Activated CD4-positive, alpha-beta memory T cell treated with anti-CD3 and anti-CD28 coated beads, Interleukin-2, amount 10 ng/mL, durations not matched to agents 7 days and 5 days (primary cell): ENCODE measurements around the gene SBNO2. TPM values are rescaled to one million over a fixed set of nuclear protein-coding genes. Genes with fewer than 3 reads are reported as not detected.
"Not testable (repeated sequence)": the region's sequence is repeated elsewhere in the genome, so short reads cannot be mapped to it uniquely, and the experiment has no call there.

Source experiments
- CTCF ChIA-PET: fragments of 350-600 bp; sonication (Branson Sonifier 250); formaldehyde crosslinking; loops from one replicate; lab custom pipeline; 2021; ENCODE audit warnings: antibody characterized with exemption, inconsistent platforms; lab: Charles Lee
- POLR2A ChIA-PET: fragments of 350-600 bp; sonication (Branson Sonifier 250); formaldehyde crosslinking; loops from one replicate; lab custom pipeline; 2021; ENCODE audit warnings: antibody characterized with exemption; lab: Charles Lee
- DNase-seq: peaks from one replicate; pipeline ENCODE4 v3.0.0-alpha.2; 2020
- H3K27ac Mint-ChIP-seq: one replicate; pipeline ENCODE4 v1.8.0; 2021; ENCODE audit warnings: mild to moderate bottlenecking, mixed read lengths
- H3K27me3 Mint-ChIP-seq: one replicate; pipeline ENCODE4 v1.8.0; 2021; ENCODE audit warnings: mixed read lengths
- H3K36me3 Mint-ChIP-seq: one replicate; pipeline ENCODE4 v1.8.0; 2021; ENCODE audit warnings: low read depth, mixed read lengths
- H3K4me1 Mint-ChIP-seq: one replicate; pipeline ENCODE4 v1.8.0; 2021; ENCODE audit warnings: mixed read lengths
- H3K4me3 Mint-ChIP-seq: one replicate; pipeline ENCODE4 v1.8.0; 2021; ENCODE audit warnings: mild to moderate bottlenecking, mixed read lengths
- H3K9me3 Mint-ChIP-seq: one replicate; pipeline ENCODE4 v1.8.0; 2021; ENCODE audit warnings: mixed read lengths
- total RNA-seq, 2 experiments: library from RNA; stranded (reverse); gene quantifications; one replicate each; pipeline ENCODE4 v1.2.3, GENCODE V29; 2021

Gene SBNO2
- total RNA-seq, 2 experiments from 2014 or later: 94.4 to 98.2 TPM

- peaks cover 16% of the 10 kb centered on the region for H3K4me1 Mint-ChIP-seq
- not testable (repeated sequence) for H3K27ac Mint-ChIP-seq, H3K27me3 Mint-ChIP-seq, H3K9me3 Mint-ChIP-seq, H3K4me3 Mint-ChIP-seq, DNase-seq, H3K36me3 Mint-ChIP-seq
- POLR2A ChIA-PET: interaction anchor here (2.8 kb wide), 1 partner anchor 69 kb away, joined by 10 read pairs; the partner anchor contains the start of gene CIRBP
- CTCF ChIA-PET: interaction anchor here (0.8 to 1.4 kb wide), 3 partner anchors 66 to 278 kb away, joined by 3 read pairs; no protein-coding TSS in a partner anchor
Observed at GRCh38 chr19:1200614-1201013, 26.5 kb upstream of the SBNO2 start.

GRCh38 chr19:1199531-1199930 is 25.5 kb upstream of the SBNO2 start:
- Mint-ChIP-seq H3K27ac (no peak overlapping the region), H3K9me3 (no peaks in the 10 kb centered on the region), H3K4me1 (peaks cover 14% of the 10 kb centered on the region), H3K36me3 (no peaks in the 10 kb centered on the region), H3K27me3 (no peaks in the 10 kb centered on the region), H3K4me3 (no peak overlapping the region)
- ChIA-PET POLR2A (interaction anchor here (2.8 kb wide), 1 partner anchor 70 kb away, joined by 10 read pairs; the partner anchor contains the start of gene CIRBP), CTCF (interaction anchor here (0.6 to 1.2 kb wide), 2 partner anchors 12 to 86 kb away, joined by 3 read pairs; no protein-coding TSS in a partner anchor)
- no peak for DNase-seq

- H3K4me3 Mint-ChIP-seq: no peak overlapping the region
- peaks cover 35% of the 10 kb centered on the region for H3K4me1 Mint-ChIP-seq
- no peaks in the 10 kb centered on the region for H3K9me3 Mint-ChIP-seq
- CTCF ChIA-PET: no interaction called here
- peak overlapping the region; percentile 34 for H3K27ac Mint-ChIP-seq
- H3K27me3 Mint-ChIP-seq: no peaks in the 10 kb centered on the region
- POLR2A ChIA-PET: no interaction called here
- DNase-seq: peak; percentile 54
- H3K36me3 Mint-ChIP-seq: no peaks in the 10 kb centered on the region
Observed at GRCh38 chr19:1189419-1189818, 15.4 kb upstream of the SBNO2 start.

- POLR2A ChIA-PET: no interaction called here
- CTCF ChIA-PET: no interaction called here
- H3K9me3 Mint-ChIP-seq: no peaks in the 10 kb centered on the region
- no peak overlapping the region for H3K27ac Mint-ChIP-seq
- H3K4me1 Mint-ChIP-seq: peaks cover 20% of the 10 kb centered on the region
- peaks cover 5% of the 10 kb centered on the region for H3K27me3 Mint-ChIP-seq
- H3K4me3 Mint-ChIP-seq: no peak overlapping the region
- H3K36me3 Mint-ChIP-seq: no peaks in the 10 kb centered on the region
- no peak for DNase-seq
Observed at GRCh38 chr19:1183543-1184172, 9.6 kb upstream of the SBNO2 start.

- no peak overlapping the region for H3K27ac Mint-ChIP-seq
Observed at GRCh38 chr19:1182727-1183126, 8.7 kb upstream of the SBNO2 start.

DNA sequence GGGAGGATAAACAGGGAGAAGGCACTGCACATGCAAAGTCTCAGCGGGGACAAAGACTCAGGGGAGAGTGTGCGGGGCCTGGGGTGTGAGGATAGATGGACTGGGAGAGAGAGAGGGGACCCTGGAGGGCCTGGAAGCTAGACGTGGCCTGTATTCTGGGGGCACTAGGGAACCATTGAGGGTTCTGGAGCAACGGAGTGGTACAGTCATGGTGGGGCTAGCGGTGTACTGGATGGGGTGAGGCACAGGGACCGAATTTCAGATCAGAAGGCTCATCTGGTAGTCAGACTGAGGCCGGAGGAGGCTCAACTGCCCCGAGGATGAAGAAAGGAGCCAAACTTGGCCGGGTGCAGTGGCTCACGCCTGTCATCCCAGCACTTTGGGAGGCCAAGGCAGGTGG is 8.0 kb upstream of the SBNO2 start:
- Mint-ChIP-seq H3K4me3 (no peak overlapping the region), H3K36me3 (no peaks in the 10 kb centered on the region), H3K27ac (no peak overlapping the region), H3K4me1 (peaks cover 27% of the 10 kb centered on the region), H3K9me3 (no peaks in the 10 kb centered on the region), H3K27me3 (peaks cover 5% of the 10 kb centered on the region)
- POLR2A ChIA-PET: no interaction called here
- DNase-seq: no peak
- CTCF ChIA-PET: no interaction called here

More at GRCh38 chr19:1182727-1183126, 8.7 kb upstream of the SBNO2 start:
- peaks cover 21% of the 10 kb centered on the region for H3K4me1 Mint-ChIP-seq
- H3K4me3 Mint-ChIP-seq: no peak overlapping the region
- no peak for DNase-seq
- ChIA-PET POLR2A (no interaction called here), CTCF (interaction anchor here (0.6 kb wide), 1 partner anchor 100 kb away, joined by 3 read pairs; no protein-coding TSS in a partner anchor)
- no peaks in the 10 kb centered on the region for H3K9me3 Mint-ChIP-seq
- peaks cover 5% of the 10 kb centered on the region for H3K27me3 Mint-ChIP-seq
- no peaks in the 10 kb centered on the region for H3K36me3 Mint-ChIP-seq

DNA sequence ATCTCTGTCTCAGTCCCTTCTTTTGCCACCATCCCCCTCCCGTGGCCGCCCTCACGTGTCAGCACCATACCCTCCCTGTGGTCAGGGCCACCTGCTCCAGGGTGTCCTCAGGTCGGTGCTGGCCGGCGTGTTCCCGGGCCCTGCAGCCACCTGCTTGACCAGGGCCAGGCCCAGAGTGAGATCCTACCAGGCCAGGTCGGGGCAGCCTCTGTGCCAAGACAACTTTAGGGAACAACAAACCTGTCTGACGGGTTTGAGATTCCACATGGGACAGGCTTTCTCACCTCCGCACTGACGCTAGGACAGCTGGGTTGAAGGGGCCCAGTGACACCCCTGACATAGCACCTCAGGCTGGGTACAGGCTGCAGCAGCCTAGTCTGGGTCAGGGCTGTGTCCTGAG is 7.5 kb upstream of the SBNO2 start:
- CTCF ChIA-PET: no interaction called here
- Mint-ChIP-seq H3K27me3 (peaks cover 5% of the 10 kb centered on the region), H3K4me3 (no peak overlapping the region), H3K36me3 (no peaks in the 10 kb centered on the region), H3K9me3 (no peaks in the 10 kb centered on the region), H3K4me1 (peaks cover 27% of the 10 kb centered on the region), H3K27ac (no peak overlapping the region)
- POLR2A ChIA-PET: no interaction called here
- DNase-seq: no peak

GRCh38 chr19:1177322-1178114 is 3.5 kb upstream of the SBNO2 start:
- Mint-ChIP-seq H3K4me1 (peaks cover 28% of the 10 kb centered on the region), H3K27ac (no peak overlapping the region), H3K27me3 (peaks cover 5% of the 10 kb centered on the region), H3K36me3 (peaks cover 3% of the 10 kb centered on the region), H3K9me3 (no peaks in the 10 kb centered on the region), H3K4me3 (no peak overlapping the region)
- POLR2A ChIA-PET: no interaction called here
- CTCF ChIA-PET: interaction anchor here (1.3 kb wide), 1 partner anchor 44 kb away, joined by 3 read pairs; no protein-coding TSS in a partner anchor
- no peak for DNase-seq

DNA sequence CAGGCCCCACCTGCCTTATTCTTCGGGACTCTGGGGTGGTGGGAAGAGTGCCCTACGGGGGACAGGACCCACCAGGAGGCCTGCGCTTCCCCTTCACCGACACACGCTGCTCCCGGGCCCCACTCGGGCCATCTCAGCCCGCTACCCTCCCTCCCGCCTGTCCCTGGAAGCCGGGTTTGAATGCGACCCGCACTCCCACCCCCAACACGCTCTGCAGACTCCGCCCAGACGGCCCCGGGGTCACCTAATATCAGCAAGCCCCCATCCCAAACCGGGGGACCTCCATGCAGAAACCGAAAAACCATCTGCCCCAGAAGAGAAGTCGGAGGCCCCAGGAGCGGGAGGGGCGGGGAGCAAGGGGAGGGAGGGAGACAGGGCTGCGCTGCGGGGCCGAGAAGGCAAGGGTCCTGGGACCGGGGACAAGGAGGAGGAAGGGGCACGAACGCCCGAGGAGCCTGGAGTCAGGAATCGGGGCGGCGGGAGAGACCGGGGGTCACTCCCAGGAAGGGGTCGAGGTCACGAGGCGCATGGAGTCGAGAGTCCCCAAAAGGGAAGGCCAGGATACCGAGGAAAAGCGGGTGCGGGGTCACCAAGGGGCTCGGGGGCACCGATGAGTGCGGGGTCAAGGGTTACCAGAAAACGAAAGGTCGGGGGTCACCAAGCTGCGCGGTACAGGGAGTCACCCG is 766 bp downstream of the SBNO2 start:
- H3K9me3 Mint-ChIP-seq: peaks cover 2% of the 10 kb centered on the region
- H3K4me1 Mint-ChIP-seq: peaks cover 37% of the 10 kb centered on the region
- peak overlapping the region; percentile 88 for H3K4me3 Mint-ChIP-seq
- peaks cover 15% of the 10 kb centered on the region for H3K36me3 Mint-ChIP-seq
- H3K27ac Mint-ChIP-seq: peak overlapping the region; percentile 88
- ChIA-PET CTCF (interaction anchor here (0.6 kb wide), 1 partner anchor 97 kb away, joined by 4 read pairs; no protein-coding TSS in a partner anchor), POLR2A (interaction anchor here (1.0 to 1.4 kb wide), 3 partner anchors 42 to 85 kb away, joined by 3 to 4 read pairs (median 4); no protein-coding TSS in a partner anchor)
- no peaks in the 10 kb centered on the region for H3K27me3 Mint-ChIP-seq
- peak; percentile 38 for DNase-seq

- Mint-ChIP-seq H3K27me3 (no peaks in the 10 kb centered on the region), H3K36me3 (peaks cover 15% of the 10 kb centered on the region), H3K27ac (peak overlapping the region; percentile 59), H3K4me1 (peaks cover 34% of the 10 kb centered on the region), H3K4me3 (peak overlapping the region; percentile 88), H3K9me3 (peaks cover 2% of the 10 kb centered on the region)
- POLR2A ChIA-PET: interaction anchor here (1.3 to 1.4 kb wide), 2 partner anchors 42 to 104 kb away, joined by 3 read pairs; no protein-coding TSS in a partner anchor
- DNase-seq: no peak
- CTCF ChIA-PET: no interaction called here
Observed at GRCh38 chr19:1172353-1173158, 1.5 kb downstream of the SBNO2 start.

- peaks cover 2% of the 10 kb centered on the region for H3K9me3 Mint-ChIP-seq
- ChIA-PET POLR2A (interaction anchor here (1.3 to 1.4 kb wide), 2 partner anchors 41 to 104 kb away, joined by 3 read pairs; no protein-coding TSS in a partner anchor), CTCF (no interaction called here)
- H3K27me3 Mint-ChIP-seq: no peaks in the 10 kb centered on the region
- H3K4me3 Mint-ChIP-seq: peak overlapping the region; percentile 88
- H3K27ac Mint-ChIP-seq: peak overlapping the region; percentile 42
- peaks cover 30% of the 10 kb centered on the region for H3K4me1 Mint-ChIP-seq
- peaks cover 16% of the 10 kb centered on the region for H3K36me3 Mint-ChIP-seq
- no peak for DNase-seq
Observed at GRCh38 chr19:1171755-1172352, 2.2 kb downstream of the SBNO2 start.
